ENCODE data around the gene MYCT1. TPM values are rescaled to one million over a fixed set of nuclear protein-coding genes. Genes with fewer than 3 reads are reported as not detected.
A peak's percentile ranks its signal among the peaks of the same experiment; 100 is the strongest.
"Not testable (repeated sequence)": the region's sequence is repeated elsewhere in the genome, so short reads cannot be mapped to it uniquely, and the experiment has no call there.

The MYCT1 gene
- total RNA-seq, 2 experiments from 2014 or later: not detected

- no peak overlapping the region for H3K4me3 Mint-ChIP-seq
- TF ChIP-seq CTCF (IDR thresholded peaks at IDR 0.05): no peak
- intact Hi-C loops (cut with micrococcal nuclease): no loop called here
These were observed 26.5 kb upstream of the MYCT1 start for GRCh38 chr6:152671171-152671570.

GRCh38 chr6:152673236-152673635 lies 24.5 kb upstream of the MYCT1 start:
- no peak for DNase-seq
- no peak for TF ChIP-seq CTCF (IDR thresholded peaks at IDR 0.05)
- Mint-ChIP-seq H3K4me1 (ENCODE audit: low read depth) (no peaks in the 10 kb centered on the region), H3K27ac (no peak overlapping the region), H3K36me3 (ENCODE audit: low read depth) (no peaks in the 10 kb centered on the region), H3K4me3 (no peak overlapping the region), H3K9me3 (no peaks in the 10 kb centered on the region), H3K27me3 (peaks cover 11% of the 10 kb centered on the region)
- POLR2A ChIA-PET: no interaction called here
- no peak for ATAC-seq
- intact Hi-C loops (cut with micrococcal nuclease): no loop called here
- CTCF ChIA-PET: interaction anchor here (1.2 kb wide), 1 partner anchor 121 kb away, joined by 3 read pairs; no protein-coding TSS in a partner anchor

More at GRCh38 chr6:152671171-152671570, 26.5 kb upstream of the MYCT1 start:
- H3K4me1 Mint-ChIP-seq (ENCODE audit: low read depth): no peaks in the 10 kb centered on the region
- H3K36me3 Mint-ChIP-seq (ENCODE audit: low read depth): no peaks in the 10 kb centered on the region
- POLR2A ChIA-PET: no interaction called here
- no peak overlapping the region for H3K27ac Mint-ChIP-seq
- H3K9me3 Mint-ChIP-seq: no peaks in the 10 kb centered on the region
- H3K27me3 Mint-ChIP-seq: peaks cover 16% of the 10 kb centered on the region
- CTCF ChIA-PET: interaction anchor here (1.2 to 1.8 kb wide), 2 partner anchors 119 to 186 kb away, joined by 3 to 4 read pairs; no protein-coding TSS in a partner anchor
- DNase-seq (no peak), ATAC-seq (no peak)

- Mint-ChIP-seq H3K27me3 (peaks cover 4% of the 10 kb centered on the region), H3K4me3 (no peak overlapping the region), H3K4me1 (ENCODE audit: low read depth) (no peaks in the 10 kb centered on the region), H3K36me3 (ENCODE audit: low read depth) (no peaks in the 10 kb centered on the region), H3K9me3 (no peaks in the 10 kb centered on the region), H3K27ac (no peak overlapping the region)
- ChIA-PET POLR2A (no interaction called here), CTCF (no interaction called here)
- no peak for TF ChIP-seq CTCF (IDR thresholded peaks at IDR 0.05)
- ATAC-seq (no peak), DNase-seq (no peak)
- intact Hi-C loops (cut with micrococcal nuclease): no loop called here
These were observed 17.5 kb upstream of the MYCT1 start for GRCh38 chr6:152680151-152680550.

GRCh38 chr6:152680879-152681517 lies 16.7 kb upstream of the MYCT1 start:
- DNase-seq (no peak), ATAC-seq (no peak)
- Mint-ChIP-seq H3K36me3 (ENCODE audit: low read depth) (no peaks in the 10 kb centered on the region), H3K27ac (no peak overlapping the region), H3K4me1 (ENCODE audit: low read depth) (no peaks in the 10 kb centered on the region), H3K9me3 (no peaks in the 10 kb centered on the region), H3K27me3 (peaks cover 4% of the 10 kb centered on the region), H3K4me3 (no peak overlapping the region)
- ChIA-PET CTCF (no interaction called here), POLR2A (no interaction called here)
- intact Hi-C loops (cut with micrococcal nuclease): no loop called here
- peak; percentile 37 for TF ChIP-seq CTCF (IDR thresholded peaks at IDR 0.05)

GRCh38 chr6:152682141-152682540 lies 15.6 kb upstream of the MYCT1 start:
- DNase-seq: no peak
- intact Hi-C loops (cut with micrococcal nuclease): no loop called here
- POLR2A ChIA-PET: no interaction called here
- H3K36me3 Mint-ChIP-seq (ENCODE audit: low read depth): no peaks in the 10 kb centered on the region
- H3K4me3 Mint-ChIP-seq: no peak overlapping the region
- no peak for TF ChIP-seq CTCF (IDR thresholded peaks at IDR 0.05)
- ATAC-seq: no peak
- peaks cover 4% of the 10 kb centered on the region for H3K27me3 Mint-ChIP-seq
- no peaks in the 10 kb centered on the region for H3K4me1 Mint-ChIP-seq (ENCODE audit: low read depth)
- H3K9me3 Mint-ChIP-seq: no peaks in the 10 kb centered on the region
- no peak overlapping the region for H3K27ac Mint-ChIP-seq
- CTCF ChIA-PET: no interaction called here

- DNase-seq; H3K36me3 Mint-ChIP-seq (ENCODE audit: low read depth); H3K4me1 Mint-ChIP-seq (ENCODE audit: low read depth); H3K9me3 Mint-ChIP-seq; H3K27ac Mint-ChIP-seq; H3K4me3 Mint-ChIP-seq; POLR2A ChIA-PET; H3K27me3 Mint-ChIP-seq; ATAC-seq; intact Hi-C loops (cut with micrococcal nuclease); CTCF ChIA-PET: not testable (repeated sequence)
These were observed 14.8 kb upstream of the MYCT1 start for GRCh38 chr6:152682935-152683334.
